Measurements from ENCODE around the gene COX17. TPM values are rescaled to one million over a fixed set of nuclear protein-coding genes. Genes with fewer than 3 reads are reported as not detected.

COX17 gene
- total and polyA plus RNA-seq, 4 donors: 43.6 to 170 (median 61.1) TPM

GRCh38 chr3:119657887-119658702 is 19.1 kb downstream of the COX17 start:
- intact Hi-C loops (cut with DNase I): no loop called here
- DNase-seq: no peak
- Histone ChIP-seq H3K9me3 (ENCODE audit: control insufficient read depth, low read length) (no peaks in the 10 kb centered on the region), H3K4me3 (ENCODE audit: low read length in 2 of 2) (no peak overlapping the region), H3K27me3 (ENCODE audit: control insufficient read depth in 1 of 2, insufficient read depth in 2 of 2, low read length in 1 of 2) (no peaks in the 10 kb centered on the region), H3K36me3 (ENCODE audit: control insufficient read depth in 1 of 2, insufficient read depth in 2 of 2, low read length in 1 of 2) (no peaks in the 10 kb centered on the region), H3K27ac (ENCODE audit: low read depth in 1 of 2, low read length in 2 of 2) (no peak overlapping the region), H3K4me1 (ENCODE audit: control insufficient read depth in 1 of 2, insufficient read depth in 2 of 2, low read length in 2 of 2) (peaks cover 3 to 5% of the 10 kb centered on the region in 2 donors)
- ATAC-seq (ENCODE audit: low FRiP score): no peak
- 86 to 87% methylated on average over 4 of the region's 4 CpGs for WGBS, 2 donors

- H3K9me3 ChIP-seq (ENCODE audit: control insufficient read depth, low read length): no peaks in the 10 kb centered on the region
- DNase-seq: no peak
- no peak for ATAC-seq (ENCODE audit: low FRiP score)
- WGBS, 2 donors: 45 to 47% methylated on average over 2 of the region's 2 CpGs
- no peaks in the 10 kb centered on the region for H3K36me3 ChIP-seq (ENCODE audit: control insufficient read depth in 1 of 2, insufficient read depth in 2 of 2, low read length in 1 of 2)
- intact Hi-C loops (cut with DNase I): no loop called here
- no peaks in the 10 kb centered on the region for H3K27me3 ChIP-seq (ENCODE audit: control insufficient read depth in 1 of 2, insufficient read depth in 2 of 2, low read length in 1 of 2)
- H3K4me1 ChIP-seq (ENCODE audit: control insufficient read depth in 1 of 2, insufficient read depth in 2 of 2, low read length in 2 of 2): no peaks in the 10 kb centered on the region
- H3K4me3 ChIP-seq (ENCODE audit: low read length in 2 of 2): no peak overlapping the region
- H3K27ac ChIP-seq (ENCODE audit: low read depth in 1 of 2, low read length in 2 of 2): no peak overlapping the region
Observed at GRCh38 chr3:119653876-119654275, 23.3 kb downstream of the COX17 start.

- 82 to 87% methylated on average over 7 of the region's 7 CpGs for WGBS, 2 donors
- Histone ChIP-seq H3K27ac (ENCODE audit: low read depth in 1 of 2, low read length in 2 of 2) (no peak overlapping the region), H3K4me3 (ENCODE audit: low read length in 2 of 2) (no peak overlapping the region), H3K27me3 (ENCODE audit: control insufficient read depth in 1 of 2, insufficient read depth in 2 of 2, low read length in 1 of 2) (no peaks in the 10 kb centered on the region), H3K9me3 (ENCODE audit: control insufficient read depth, low read length) (no peaks in the 10 kb centered on the region), H3K36me3 (ENCODE audit: control insufficient read depth in 1 of 2, insufficient read depth in 2 of 2, low read length in 1 of 2) (no peaks in the 10 kb centered on the region), H3K4me1 (ENCODE audit: control insufficient read depth in 1 of 2, insufficient read depth in 2 of 2, low read length in 2 of 2) (peaks cover 2 to 4% of the 10 kb centered on the region in 2 donors)
- no peak for ATAC-seq (ENCODE audit: low FRiP score)
- intact Hi-C loops (cut with DNase I): no loop called here
- DNase-seq: no peak
Observed at GRCh38 chr3:119652306-119653033, 24.7 kb downstream of the COX17 start.

- 74 to 79% methylated on average over 3 of the region's 3 CpGs for WGBS, 2 donors
- no peaks in the 10 kb centered on the region for H3K27me3 ChIP-seq (ENCODE audit: control insufficient read depth in 1 of 2, insufficient read depth in 2 of 2, low read length in 1 of 2)
- peaks cover 4 to 5% of the 10 kb centered on the region in 2 donors for H3K4me1 ChIP-seq (ENCODE audit: control insufficient read depth in 1 of 2, insufficient read depth in 2 of 2, low read length in 2 of 2)
- intact Hi-C loops (cut with DNase I): no loop called here
- H3K4me3 ChIP-seq (ENCODE audit: low read length in 2 of 2): no peak overlapping the region
- no peaks in the 10 kb centered on the region for H3K36me3 ChIP-seq (ENCODE audit: control insufficient read depth in 1 of 2, insufficient read depth in 2 of 2, low read length in 1 of 2)
- no peaks in the 10 kb centered on the region for H3K9me3 ChIP-seq (ENCODE audit: control insufficient read depth, low read length)
- no peak overlapping the region for H3K27ac ChIP-seq (ENCODE audit: low read depth in 1 of 2, low read length in 2 of 2)
- no peak for DNase-seq
- no peak for ATAC-seq (ENCODE audit: low FRiP score)
Observed at GRCh38 chr3:119649761-119650160, 27.4 kb downstream of the COX17 start.

- Histone ChIP-seq H3K4me3 (ENCODE audit: low read length in 2 of 2) (no peak overlapping the region), H3K36me3 (ENCODE audit: control insufficient read depth in 1 of 2, insufficient read depth in 2 of 2, low read length in 1 of 2) (no peaks in the 10 kb centered on the region), H3K27me3 (ENCODE audit: control insufficient read depth in 1 of 2, insufficient read depth in 2 of 2, low read length in 1 of 2) (no peaks in the 10 kb centered on the region), H3K9me3 (ENCODE audit: control insufficient read depth, low read length) (no peaks in the 10 kb centered on the region), H3K27ac (ENCODE audit: low read depth in 1 of 2, low read length in 2 of 2) (peak overlapping the region; percentile 84 to 96), H3K4me1 (ENCODE audit: control insufficient read depth in 1 of 2, insufficient read depth in 2 of 2, low read length in 2 of 2) (peaks cover 4 to 5% of the 10 kb centered on the region in 2 donors)
- 39 to 40% methylated on average over 12 of the region's 12 CpGs for WGBS, 2 donors
- DNase-seq (no peak), ATAC-seq (ENCODE audit: low FRiP score) (peak; percentile 34)
- intact Hi-C loops (cut with DNase I): no loop called here
Observed at GRCh38 chr3:119647843-119648575, 29.2 kb downstream of the COX17 start.

- 68 to 73% methylated on average over 2 of the region's 2 CpGs for WGBS, 2 donors
- ATAC-seq (ENCODE audit: low FRiP score): peak; percentile 83
- intact Hi-C loops (cut with DNase I): no loop called here
- H3K9me3 ChIP-seq (ENCODE audit: control insufficient read depth, low read length): no peaks in the 10 kb centered on the region
- H3K4me3 ChIP-seq (ENCODE audit: low read length in 2 of 2): no peak overlapping the region
- H3K27me3 ChIP-seq (ENCODE audit: control insufficient read depth in 1 of 2, insufficient read depth in 2 of 2, low read length in 1 of 2): no peaks in the 10 kb centered on the region
- H3K4me1 ChIP-seq (ENCODE audit: control insufficient read depth in 1 of 2, insufficient read depth in 2 of 2, low read length in 2 of 2): peaks cover 4 to 5% of the 10 kb centered on the region in 2 donors
- H3K36me3 ChIP-seq (ENCODE audit: control insufficient read depth in 1 of 2, insufficient read depth in 2 of 2, low read length in 1 of 2): peaks cover 1 to 2% of the 10 kb centered on the region in 2 donors
- DNase-seq: no peak
- peak overlapping the region; percentile 70 to 84 for H3K27ac ChIP-seq (ENCODE audit: low read depth in 1 of 2, low read length in 2 of 2)
Observed at GRCh38 chr3:119647171-119647570, 30.0 kb downstream of the COX17 start.

- Histone ChIP-seq H3K9me3 (ENCODE audit: control insufficient read depth, low read length) (peaks cover 2% of the 10 kb centered on the region), H3K4me1 (ENCODE audit: control insufficient read depth in 1 of 2, insufficient read depth in 2 of 2, low read length in 2 of 2) (peaks cover 4 to 5% of the 10 kb centered on the region in 2 donors), H3K27ac (ENCODE audit: low read depth in 1 of 2, low read length in 2 of 2) (no peak overlapping the region), H3K36me3 (ENCODE audit: control insufficient read depth in 1 of 2, insufficient read depth in 2 of 2, low read length in 1 of 2) (peaks cover 3 to 4% of the 10 kb centered on the region in 2 donors), H3K4me3 (ENCODE audit: low read length in 2 of 2) (no peak overlapping the region), H3K27me3 (ENCODE audit: control insufficient read depth in 1 of 2, insufficient read depth in 2 of 2, low read length in 1 of 2) (no peaks in the 10 kb centered on the region)
- intact Hi-C loops (cut with DNase I): no loop called here
- ATAC-seq (ENCODE audit: low FRiP score) (no peak), DNase-seq (no peak)
- WGBS, 2 donors: 97 to 100% methylated on average over 1 of the region's 1 CpG
Observed at GRCh38 chr3:119645813-119646212, 31.4 kb downstream of the COX17 start.

GRCh38 chr3:119644481-119644880 is 32.7 kb downstream of the COX17 start:
- WGBS, 2 donors: 86 to 93% methylated on average over 1 of the region's 1 CpG
- Histone ChIP-seq H3K4me1 (ENCODE audit: control insufficient read depth in 1 of 2, insufficient read depth in 2 of 2, low read length in 2 of 2) (peaks cover 4 to 5% of the 10 kb centered on the region in 2 donors), H3K27me3 (ENCODE audit: control insufficient read depth in 1 of 2, insufficient read depth in 2 of 2, low read length in 1 of 2) (no peaks in the 10 kb centered on the region), H3K4me3 (ENCODE audit: low read length in 2 of 2) (no peak overlapping the region), H3K9me3 (ENCODE audit: control insufficient read depth, low read length) (peaks cover 2% of the 10 kb centered on the region), H3K36me3 (ENCODE audit: control insufficient read depth in 1 of 2, insufficient read depth in 2 of 2, low read length in 1 of 2) (peaks cover 3 to 4% of the 10 kb centered on the region in 2 donors), H3K27ac (ENCODE audit: low read depth in 1 of 2, low read length in 2 of 2) (no peak overlapping the region)
- ATAC-seq (ENCODE audit: low FRiP score) (no peak), DNase-seq (no peak)
- intact Hi-C loops (cut with DNase I): no loop called here
